ENCODE measurements around the gene IFNAR2.

DNA sequence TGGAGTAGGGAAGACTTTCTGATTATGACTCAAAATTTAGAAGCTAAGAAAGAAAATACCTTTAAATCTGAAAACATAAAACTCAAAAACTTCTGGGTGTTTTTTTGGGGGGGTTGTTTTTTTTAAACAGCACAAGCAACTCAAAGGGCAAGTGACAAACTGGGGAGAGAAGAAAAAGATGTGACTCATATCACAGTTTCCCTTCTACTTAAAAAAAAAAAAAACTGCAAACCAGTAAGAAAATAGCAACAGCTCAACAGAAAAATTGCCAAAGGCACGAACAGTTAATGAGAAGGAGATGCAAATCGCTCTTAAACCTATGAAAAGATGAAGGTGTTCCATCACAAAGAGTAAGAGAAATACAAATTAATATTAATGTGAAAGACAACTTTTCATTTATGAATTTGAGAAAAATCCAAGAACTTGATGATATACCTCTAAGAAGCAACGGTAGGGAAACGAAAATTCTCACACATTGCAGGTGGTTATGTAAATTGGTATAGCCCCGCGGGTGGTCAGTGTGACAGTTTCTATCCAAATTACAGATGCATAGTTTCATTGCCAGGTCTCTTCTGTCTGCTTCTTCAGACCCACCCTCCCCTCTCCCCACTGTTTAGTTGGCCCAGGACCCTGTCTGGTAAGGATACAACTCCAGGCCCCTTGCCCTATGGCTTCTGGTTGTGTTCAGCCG is 9.0 kb downstream of the IFNAR2 start:
- TF ChIP-seq CTCF (IDR thresholded peaks at IDR 0.05) (no peak), POLR2A (IDR thresholded peaks at IDR 0.05) (no peak), EP300 (IDR thresholded peaks at IDR 0.05) (no peak), POLR2AphosphoS5 (IDR thresholded peaks at IDR 0.05) (no peak)
